GM23338 (cell line): Measurements from ENCODE around the gene AGFG1. TPM values are rescaled to one million over a fixed set of nuclear protein-coding genes. Genes with fewer than 3 reads are reported as not detected.

Experiments
- ATAC-seq: fragments of 200-7000 bp; cut with Tn5 transposase; 3 replicates; pipeline ENCODE4 v1.9.1; 2020
- DNase-seq: peaks from one replicate; pipeline ENCODE4 v3.0.0-alpha.2; 2015; ENCODE audit warnings: low spot score
- H2AFZ ChIP-seq: fragments of 200-600 bp; sonication (generic); 2 replicates; pipeline ENCODE4 v1.8.0; 2016; ENCODE audit warnings: antibody characterized with exemption, mild to moderate bottlenecking, moderate library complexity
- H3F3A ChIP-seq: fragments of 200-600 bp; sonication (generic); replicated peaks from 2 replicates; pipeline ENCODE4 v1.8.0; 2017; ENCODE audit warnings: antibody characterized with exemption, mixed run types, low read depth
- H3K27ac ChIP-seq: fragments of 200-600 bp; sonication (generic); 2 replicates; pipeline ENCODE4 v1.6.1; 2016; ENCODE audit warnings: low read depth
- H3K27me3 ChIP-seq: fragments of 200-600 bp; sonication (generic); 2 replicates; pipeline ENCODE4 v1.8.0; 2016; ENCODE audit warnings: mild to moderate bottlenecking, mixed run types, moderate library complexity; ENCODE audit not compliant: insufficient read depth
- H3K36me3 ChIP-seq: fragments of 200-600 bp; sonication (generic); 2 replicates; pipeline ENCODE4 v1.8.0; 2016; ENCODE audit warnings: mild to moderate bottlenecking; ENCODE audit not compliant: insufficient read depth
- H3K4me1 ChIP-seq: fragments of 200-600 bp; sonication (generic); 2 replicates; pipeline ENCODE4 v1.8.0; 2016; ENCODE audit warnings: mild to moderate bottlenecking, moderate library complexity; ENCODE audit not compliant: insufficient read depth
- H3K4me2 ChIP-seq: fragments of 200-600 bp; sonication (generic); 2 replicates; pipeline ENCODE4 v1.7.1; 2017; ENCODE audit warnings: mixed run types
- H3K4me3 ChIP-seq: fragments of 200-600 bp; sonication (generic); 2 replicates; pipeline ENCODE4 v1.6.1; 2016; ENCODE audit warnings: mixed run types
- H3K79me2 ChIP-seq: fragments of 200-600 bp; sonication (generic); replicated peaks from 2 replicates; pipeline ENCODE4 v1.8.0; 2017; ENCODE audit warnings: mild to moderate bottlenecking; ENCODE audit not compliant: insufficient read depth
- H3K9me2 ChIP-seq: fragments of 200-600 bp; sonication (generic); 2 replicates; pipeline ENCODE4 v1.8.0; 2017; ENCODE audit not compliant: insufficient read depth
- H4K20me1 ChIP-seq: fragments of 200-600 bp; sonication (generic); replicated peaks from 2 replicates; pipeline ENCODE4 v1.8.0; 2017; ENCODE audit warnings: mild to moderate bottlenecking; ENCODE audit not compliant: insufficient read depth
- H3K27ac Mint-ChIP-seq: 2 replicates; pipeline ENCODE4 v1.8.0; 2020; ENCODE audit warnings: inconsistent platforms, mild to moderate bottlenecking, moderate library complexity, mixed read lengths
- H3K27me3 Mint-ChIP-seq: 3 replicates; pipeline ENCODE4 v1.8.0; 2022; ENCODE audit warnings: low read depth, mild to moderate bottlenecking, moderate library complexity, mixed read lengths, inconsistent platforms; ENCODE audit not compliant: insufficient read depth, poor library complexity
- H3K36me3 Mint-ChIP-seq: 3 replicates; pipeline ENCODE4 v1.8.0; 2021; ENCODE audit warnings: low read depth, mild to moderate bottlenecking, inconsistent platforms, moderate library complexity, mixed read lengths
- H3K4me1 Mint-ChIP-seq: 3 replicates; pipeline ENCODE4 v1.8.0; 2020; ENCODE audit warnings: mild to moderate bottlenecking, inconsistent platforms, mixed read lengths
- H3K4me3 Mint-ChIP-seq: 3 replicates; pipeline ENCODE4 v1.8.0; 2021; ENCODE audit warnings: moderate library complexity, mild to moderate bottlenecking, inconsistent platforms, mixed read lengths
- H3K9me3 Mint-ChIP-seq: 3 replicates; pipeline ENCODE4 v1.8.0; 2020; ENCODE audit warnings: moderate library complexity, mild to moderate bottlenecking, inconsistent platforms, mixed read lengths
- CREB1 ChIP-seq: fragments of 250-450 bp; sonication (Bioruptor Pico); IDR thresholded peaks from 2 replicates; pipeline ENCODE4 v1.5.0; 2020; ENCODE audit warnings: low read depth, mild to moderate bottlenecking, moderate library complexity
- CTCF ChIP-seq, 2 experiments: fragments of 200-600 bp in 1 of 2; sonication (generic) in 1 of 2; conservative IDR thresholded peaks; 2 replicates each; pipeline versions ENCODE4 v1.5.1 to v1.6.1; 2016 to 2017; ENCODE audit warnings: antibody characterized with exemption in 2 of 2, low read depth in 2 of 2, mild to moderate bottlenecking in 2 of 2, moderate library complexity in 1 of 2
- ETS1 ChIP-seq: IDR thresholded peaks from 2 replicates; pipeline ENCODE4 v1.6.1; 2016; ENCODE audit warnings: antibody characterized with exemption
- EZH2 ChIP-seq: fragments of 200-600 bp; sonication (generic); IDR thresholded peaks from one replicate; pipeline ENCODE4 v1.8.0; 2017; ENCODE audit warnings: antibody characterized with exemption, mild to moderate bottlenecking, low read depth; ENCODE audit not compliant: unreplicated experiment
- EZH2phosphoT487 ChIP-seq: fragments of 200-600 bp; sonication (generic); IDR thresholded peaks from one replicate; pipeline ENCODE4 v1.8.1; 2018; ENCODE audit warnings: antibody characterized with exemption; ENCODE audit not compliant: unreplicated experiment
- JUNB ChIP-seq: IDR thresholded peaks from one replicate; pipeline ENCODE4 v1.6.1; 2016; ENCODE audit warnings: antibody characterized with exemption; ENCODE audit not compliant: unreplicated experiment
- NANOG ChIP-seq: IDR thresholded peaks from 2 replicates; pipeline ENCODE4 v1.6.1; 2016; ENCODE audit warnings: antibody characterized with exemption, borderline replicate concordance
- POLR2AphosphoS5 ChIP-seq: IDR thresholded peaks from 2 replicates; pipeline ENCODE4 v1.6.1; 2016; ENCODE audit warnings: antibody characterized with exemption, low read depth
- REST ChIP-seq: IDR thresholded peaks from one replicate; pipeline ENCODE4 v1.6.1; 2018; ENCODE audit warnings: antibody characterized with exemption; ENCODE audit not compliant: unreplicated experiment
- STAT1 ChIP-seq: IDR thresholded peaks from one replicate; pipeline ENCODE4 v1.6.1; 2016; ENCODE audit warnings: antibody characterized with exemption; ENCODE audit not compliant: unreplicated experiment
- ZNF114 ChIP-seq: fragments of 250-450 bp; sonication (Bioruptor Pico); IDR thresholded peaks from 2 replicates; pipeline ENCODE4 v1.5.0; 2020; ENCODE audit warnings: mild to moderate bottlenecking, moderate library complexity
- ZNF331 ChIP-seq: fragments of 250-450 bp; sonication (Bioruptor Pico); IDR thresholded peaks from 2 replicates; pipeline ENCODE4 v1.5.0; 2020; ENCODE audit warnings: low read depth, mild to moderate bottlenecking, moderate library complexity
- ZNF462 ChIP-seq: fragments of 250-450 bp; sonication (Bioruptor Pico); IDR thresholded peaks from 2 replicates; pipeline ENCODE4 v1.5.0; 2020; ENCODE audit warnings: mild to moderate bottlenecking, moderate library complexity
- polyA plus RNA-seq: library from polyadenylated mRNA; unstranded; fragments of >200 nt; fragmentation: Nextera tagmentation; extraction: Ambion mirVana; gene quantifications from 2 replicates; pipeline ENCODE4 v1.2.1, GENCODE V29; 2016
- total RNA-seq: library from RNA; depleted of rRNA; stranded (reverse); fragments of >200 nt; shearing (Covaris generic); gene quantifications from 2 replicates; pipeline ENCODE4 v1.2.3, GENCODE V29; 2014

AGFG1 gene
- total and polyA plus RNA-seq, 2 experiments from 2014 or later: 14.5 to 113 TPM

- Histone ChIP-seq H3K4me3 (no peak overlapping the region), H3K4me1 (peaks cover 13% of the 10 kb centered on the region; the same call in 1 of the 2 replicates), H3K9me2 (no peaks in the 10 kb centered on the region), H3K79me2 (peaks cover 100% of the 10 kb centered on the region), H3K27ac (no peak overlapping the region), H4K20me1 (peaks cover 49% of the 10 kb centered on the region), H3K4me2 (no peak overlapping the region), H3F3A (no peaks in the 10 kb centered on the region), H3K27me3 (no peaks in the 10 kb centered on the region), H3K36me3 (no peaks in the 10 kb centered on the region), H2AFZ (no peak overlapping the region)
- no peaks in the 10 kb centered on the region for H3K9me3 Mint-ChIP-seq
- H3K4me3 Mint-ChIP-seq: no peak overlapping the region
- H3K4me1 Mint-ChIP-seq: peaks cover 31% of the 10 kb centered on the region
- H3K36me3 Mint-ChIP-seq: peaks cover 6% of the 10 kb centered on the region; the same call in 2 of the 3 replicates
- ATAC-seq: no peak
- H3K27me3 Mint-ChIP-seq: peaks cover 5% of the 10 kb centered on the region
- no peak for DNase-seq
- TF ChIP-seq JUNB: no peak
- TF ChIP-seq EZH2: no peak
- TF ChIP-seq ETS1: no peak
- no peak for TF ChIP-seq STAT1
- no peak for TF ChIP-seq NANOG
- no peak for TF ChIP-seq EZH2phosphoT487
- no peak for TF ChIP-seq REST
- no peak for TF ChIP-seq ZNF114 (CRISPR knock-in tag)
- TF ChIP-seq CTCF (conservative IDR thresholded peaks at IDR 0.05; ENCODE audit: low read depth in 2 of 2): no peak
- no peak for TF ChIP-seq POLR2AphosphoS5
- no peak for TF ChIP-seq ZNF331 (CRISPR knock-in tag)
- TF ChIP-seq ZNF462 (CRISPR knock-in tag): no peak
- TF ChIP-seq CREB1 (CRISPR knock-in tag): no peak
- H3K27ac Mint-ChIP-seq: no peak overlapping the region
These were observed 31.8 kb downstream of the AGFG1 start for GRCh38 chr2:227503433-227504406.
